Sigmoid colon (tissue), 7 donors: ENCODE data around the gene TRPM6. TPM values are rescaled to one million over a fixed set of nuclear protein-coding genes. Genes with fewer than 3 reads are reported as not detected.
"Not testable (repeated sequence)": the region's sequence is repeated elsewhere in the genome, so short reads cannot be mapped to it uniquely, and the experiment has no call there.

ENCODE experiments used
- DNase-seq: peaks from one replicate; pipeline ENCODE4 v3.0.0-alpha.2; 2019
- H3K27ac ChIP-seq, 4 donors: fragments of 200-600 bp; sonication (generic); one replicate each; pipeline ENCODE4 v1.5.1; 2016 to 2019; ENCODE audit warnings: mild to moderate bottlenecking in 1 of 4
- H3K27me3 ChIP-seq, 3 donors: fragments of 200-600 bp; sonication (generic); one replicate each; pipeline ENCODE4 v1.5.1; 2019; ENCODE audit warnings: mild to moderate bottlenecking in 1 of 3
- H3K36me3 ChIP-seq, 4 donors: fragments of 200-600 bp; sonication (generic); one replicate each; pipeline ENCODE4 v1.5.1; 2016 to 2019
- H3K4me1 ChIP-seq, 4 donors: fragments of 200-600 bp; sonication (generic); one replicate each; pipeline ENCODE4 v1.5.1; 2017 to 2019
- H3K4me3 ChIP-seq, 4 donors: fragments of 200-600 bp; sonication (generic); one replicate each; pipeline ENCODE4 v1.5.1; 2017 to 2019; ENCODE audit warnings: mild to moderate bottlenecking in 2 of 4, moderate library complexity in 1 of 4
- H3K9me3 ChIP-seq, 4 donors: fragments of 200-600 bp in 3 of 4; sonication (generic) in 3 of 4; one replicate each; pipeline versions ENCODE4 v1.5.1 to v1.6.1; 2013 to 2019
- CTCF ChIP-seq, 4 experiments: fragments of 450-650 bp in 3 of 4; fragments of 200-600 bp in 1 of 4; IDR thresholded peaks; one replicate each; pipeline ENCODE4 v1.5.1; 2016 to 2019; ENCODE audit warnings: antibody characterized with exemption in 4 of 4, mild to moderate bottlenecking in 3 of 4, moderate library complexity in 2 of 4
- EP300 ChIP-seq, 4 donors: sonication (generic); formaldehyde crosslinking; IDR thresholded peaks; one replicate each; pipeline ENCODE4 v1.6.1; 2017; ENCODE audit warnings: antibody characterized with exemption in 4 of 4
- POLR2A ChIP-seq, 2 donors: fragments of 450-650 bp; IDR thresholded peaks; one replicate each; pipeline ENCODE4 v1.6.1; 2016; ENCODE audit warnings: antibody characterized with exemption in 2 of 2, mild to moderate bottlenecking in 2 of 2, moderate library complexity in 2 of 2
- POLR2AphosphoS5 ChIP-seq, 4 donors: sonication (generic); formaldehyde crosslinking; IDR thresholded peaks; one replicate each; pipeline ENCODE4 v1.6.1; 2017; ENCODE audit warnings: antibody characterized with exemption in 4 of 4
- WGBS, 2 donors: extraction: QIAGEN DNeasy Blood & Tissue Kit; methylation state at CpG; one replicate each; pipeline ENCODE4 v1.1.7; 2013; 5-methylcytosine and 5-hydroxymethylcytosine counted together
- intact Hi-C: fragments of 100-400 bp; cut with DNase I; formaldehyde crosslinking; loops from one replicate; pipeline ENCODE4 v1.15.1; 2023
- polyA plus RNA-seq, 3 donors: library from polyadenylated mRNA; stranded (reverse); fragments of 200-250 nt; gene quantifications; one replicate each; pipeline ENCODE4 v1.2.3, GENCODE V29; 2013
- total RNA-seq, 4 donors: library from RNA; depleted of rRNA; stranded (reverse); fragments of >200 nt; gene quantifications; one replicate each; pipeline ENCODE4 v1.1.0, GENCODE V29; 2016
- donor health status: healthy with polysubstance abuse.
- donor health status: Bipolar disorder and iron deficiency.
- donor health status: healthy.

Gene TRPM6
- total and polyA plus RNA-seq, 7 donors: 0.41 to 12.7 (median 6.7) TPM; not detected in 2

- 20 to 46% methylated on average over 3 of the region's 3 CpGs for WGBS, 2 donors
- DNase-seq: no peak
- no peak for TF ChIP-seq CTCF (IDR thresholded peaks at IDR 0.05)
- no peak for TF ChIP-seq POLR2A (IDR thresholded peaks at IDR 0.05)
These were observed 26.6 kb downstream of the TRPM6 start for GRCh38 chr9:74861071-74861470.

GRCh38 chr9:74860247-74860646 lies 27.5 kb downstream of the TRPM6 start:
- H3K9me3 ChIP-seq, H3K4me3 ChIP-seq, H3K36me3 ChIP-seq, DNase-seq, H3K27me3 ChIP-seq, intact Hi-C loops, H3K27ac ChIP-seq, H3K4me1 ChIP-seq: not testable (repeated sequence)
- WGBS, 2 donors: 91 to 93% methylated on average over 5 of the region's 5 CpGs

More at GRCh38 chr9:74861071-74861470, 26.6 kb downstream of the TRPM6 start:
- Histone ChIP-seq H3K9me3 (no peaks in the 10 kb centered on the region), H3K4me1 (no peaks in the 10 kb centered on the region), H3K36me3 (no peaks in the 10 kb centered on the region), H3K27me3 (no peaks in the 10 kb centered on the region), H3K27ac (no peak overlapping the region), H3K4me3 (no peak overlapping the region)
- intact Hi-C loops: no loop called here

GRCh38 chr9:74859786-74860185 lies 27.9 kb downstream of the TRPM6 start:
- DNase-seq: no peak
- 84 to 85% methylated on average over 2 of the region's 2 CpGs for WGBS, 2 donors
- Histone ChIP-seq H3K4me1 (no peaks in the 10 kb centered on the region), H3K27ac (no peak overlapping the region), H3K36me3 (no peaks in the 10 kb centered on the region), H3K4me3 (no peak overlapping the region), H3K9me3 (no peaks in the 10 kb centered on the region), H3K27me3 (no peaks in the 10 kb centered on the region)
- intact Hi-C loops: no loop called here
- TF ChIP-seq POLR2A (IDR thresholded peaks at IDR 0.05) (no peak), POLR2AphosphoS5 (IDR thresholded peaks at IDR 0.05) (no peak), EP300 (IDR thresholded peaks at IDR 0.05) (no peak), CTCF (IDR thresholded peaks at IDR 0.05) (no peak)

GRCh38 chr9:74858751-74859414 lies 28.8 kb downstream of the TRPM6 start:
- no peaks in the 10 kb centered on the region for H3K4me1 ChIP-seq
- intact Hi-C loops: no loop called here
- no peak overlapping the region for H3K4me3 ChIP-seq
- DNase-seq: no peak
- TF ChIP-seq POLR2AphosphoS5 (IDR thresholded peaks at IDR 0.05): no peak
- TF ChIP-seq CTCF (IDR thresholded peaks at IDR 0.05): no peak
- no peak for TF ChIP-seq POLR2A (IDR thresholded peaks at IDR 0.05)
- TF ChIP-seq EP300 (IDR thresholded peaks at IDR 0.05): no peak
- no peak overlapping the region for H3K27ac ChIP-seq
- H3K27me3 ChIP-seq: no peaks in the 10 kb centered on the region
- WGBS, 2 donors: 73 to 77% methylated on average over 4 of the region's 4 CpGs
- no peaks in the 10 kb centered on the region for H3K9me3 ChIP-seq
- no peaks in the 10 kb centered on the region for H3K36me3 ChIP-seq

GRCh38 chr9:74856989-74857388 lies 30.7 kb downstream of the TRPM6 start:
- no peaks in the 10 kb centered on the region for H3K4me1 ChIP-seq
- H3K36me3 ChIP-seq: no peaks in the 10 kb centered on the region
- H3K27me3 ChIP-seq: no peaks in the 10 kb centered on the region
- DNase-seq: no peak
- intact Hi-C loops: no loop called here
- TF ChIP-seq POLR2AphosphoS5 (IDR thresholded peaks at IDR 0.05) (no peak), EP300 (IDR thresholded peaks at IDR 0.05) (no peak), POLR2A (IDR thresholded peaks at IDR 0.05) (no peak), CTCF (IDR thresholded peaks at IDR 0.05) (no peak)
- no peak overlapping the region for H3K27ac ChIP-seq
- no peaks in the 10 kb centered on the region for H3K9me3 ChIP-seq
- H3K4me3 ChIP-seq: no peak overlapping the region
